NCI-H526 (cell line): ENCODE data around the gene YWHAQ.

Experiments
- DNase-seq, 2 experiments: peaks; one replicate each; lab custom pipeline; 2025; lab: John Stamatoyannopoulos, UW

YWHAQ gene

DNA sequence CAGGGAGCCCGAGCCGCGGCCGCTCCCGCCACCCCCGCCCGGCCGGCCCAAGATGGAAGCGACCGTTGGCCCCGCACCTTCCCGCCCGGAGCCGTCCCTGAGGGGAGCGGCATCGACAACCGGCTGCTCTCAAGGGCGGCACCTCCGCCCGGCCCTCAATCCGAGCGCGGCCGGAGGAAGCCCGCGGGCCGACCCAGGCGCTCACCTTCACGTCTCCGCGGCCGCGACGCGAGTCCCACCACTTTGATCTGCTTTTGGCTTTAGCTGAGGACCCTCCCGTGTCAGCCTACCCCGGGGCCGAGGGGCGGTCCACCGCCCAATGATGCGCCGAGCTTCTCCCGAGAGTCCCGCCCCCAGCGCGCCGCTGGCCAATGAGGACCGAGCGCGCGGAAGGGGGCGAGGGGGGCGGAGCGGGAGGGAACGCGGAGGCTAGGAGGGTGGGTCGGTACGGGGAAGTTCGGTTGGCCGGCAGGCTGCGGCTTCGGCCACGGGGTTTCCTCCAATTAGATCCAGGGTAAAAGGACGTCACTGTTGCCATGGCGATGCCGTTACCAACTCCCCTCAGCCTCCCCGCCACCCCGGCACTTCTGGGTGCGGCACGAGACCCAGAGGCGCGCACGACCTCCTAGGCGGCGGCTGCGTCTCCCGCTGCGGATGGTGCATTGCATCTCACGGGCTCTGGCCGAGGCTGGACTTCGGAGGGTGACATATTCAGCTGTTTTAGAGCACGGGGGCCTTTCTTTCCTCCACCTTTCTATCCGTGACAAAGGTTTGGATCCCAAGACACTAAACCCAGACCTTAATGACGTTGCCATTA, at the start of gene YWHAQ:
YWHAQ (minus strand) TSS at position 262 of the 817 bp plus-strand sequence. CDS start 545 bp downstream, outside the sequence.
- peak; percentile 98 to 99 for DNase-seq

DNA sequence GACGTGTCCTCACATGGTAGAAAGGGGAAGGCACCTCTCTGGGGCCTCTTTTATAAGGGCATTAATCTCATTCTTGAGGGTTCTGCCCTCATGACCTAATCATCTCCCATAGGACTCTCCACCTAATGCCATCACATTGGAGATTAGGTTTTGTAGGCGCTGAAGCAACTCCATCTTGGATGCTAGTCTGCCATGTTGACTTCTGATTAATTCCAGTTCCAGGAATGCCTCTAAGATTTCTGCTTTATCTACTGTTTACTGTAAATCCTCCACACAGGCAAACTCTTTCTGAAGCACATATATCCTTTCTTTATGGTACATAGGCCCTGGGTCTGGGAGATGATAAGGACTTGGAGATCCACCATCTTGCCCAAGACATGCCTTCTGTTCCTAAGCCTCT, 49.3 kb upstream of the YWHAQ start:
- DNase-seq = no peak

DNA sequence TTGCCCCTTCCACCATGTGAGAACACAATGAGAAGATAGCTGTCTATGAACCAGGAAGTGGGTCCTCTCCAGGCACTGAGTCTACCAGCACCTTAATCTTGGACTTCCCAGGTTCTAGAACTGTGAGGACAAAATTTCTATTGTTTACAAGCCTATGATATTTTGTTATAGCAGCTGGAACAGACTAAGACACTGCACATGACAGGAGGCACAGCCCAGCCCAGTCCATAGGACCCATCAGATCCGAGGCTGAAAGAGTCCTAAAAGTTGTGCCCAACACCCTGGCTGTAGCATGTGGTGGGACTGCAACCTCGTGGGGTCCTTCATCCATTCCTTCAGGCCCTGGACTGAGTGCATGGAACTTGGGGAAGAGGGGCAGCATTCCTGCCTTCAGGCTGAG, 48.4 kb upstream of the YWHAQ start:
- DNase-seq = no peak

DNA sequence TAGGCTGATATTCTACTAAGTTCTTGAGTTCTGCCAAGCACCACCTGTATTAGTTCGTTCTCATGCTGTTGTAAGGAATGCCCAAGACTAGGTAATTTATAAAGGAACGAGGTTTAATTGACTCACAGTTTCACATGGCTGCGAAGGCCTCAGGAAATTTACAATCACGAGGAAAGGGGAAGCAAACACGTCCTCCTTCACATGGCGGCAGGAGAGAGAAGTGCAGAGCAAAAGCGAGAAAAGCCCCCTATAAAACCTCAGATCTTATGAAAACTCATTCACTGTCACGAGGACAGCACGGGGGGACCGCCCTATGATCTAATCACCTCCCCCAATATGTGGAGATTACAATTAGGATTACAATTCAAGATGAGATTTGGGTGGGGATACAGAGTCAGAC, 47.7 kb upstream of the YWHAQ start:
- no peak for DNase-seq

DNA sequence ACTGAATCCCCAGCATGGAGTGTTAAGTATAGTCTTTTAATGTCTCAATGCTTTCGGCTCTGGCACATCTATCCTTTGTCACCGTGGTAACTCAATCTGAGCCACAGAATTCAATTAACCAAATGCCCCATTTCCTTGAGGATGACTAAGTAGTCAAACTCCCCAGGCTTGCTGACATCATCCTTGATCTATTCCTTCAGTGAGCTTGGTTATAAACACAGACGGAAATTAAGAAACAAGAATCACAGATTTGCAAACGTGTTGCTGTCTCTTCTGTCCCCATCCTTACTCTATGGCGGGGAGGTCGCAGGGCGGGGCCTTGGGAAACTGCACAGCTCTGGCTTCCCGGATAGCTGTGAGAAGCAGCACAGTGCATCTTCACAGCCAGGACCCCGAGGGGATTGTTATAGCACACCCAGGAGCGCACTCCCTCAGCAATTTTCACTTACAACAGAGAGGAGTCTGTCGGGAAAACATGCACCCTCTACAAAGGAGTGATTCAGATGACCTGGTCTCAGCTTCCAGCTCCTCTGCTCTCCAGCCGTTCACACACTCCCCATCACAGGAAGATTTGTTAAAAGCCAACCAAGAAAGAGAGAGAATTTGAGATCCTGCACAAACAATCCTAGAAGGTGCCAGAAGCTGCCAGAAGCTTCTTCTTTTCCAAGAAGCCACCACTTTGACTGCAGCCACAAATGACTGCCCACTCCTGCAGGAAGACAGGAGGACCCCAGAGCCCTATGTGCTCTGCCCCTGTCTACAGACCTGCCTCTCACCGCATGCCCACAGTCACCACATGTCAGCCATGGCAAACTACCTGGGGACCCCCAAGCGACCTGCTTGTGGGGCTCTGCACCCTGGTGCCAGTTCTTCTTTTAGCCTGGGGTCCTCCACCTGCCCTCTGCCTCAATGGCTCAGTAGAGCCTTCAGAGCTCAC, 44.9 kb upstream of the YWHAQ start:
- DNase-seq = no peak

DNA sequence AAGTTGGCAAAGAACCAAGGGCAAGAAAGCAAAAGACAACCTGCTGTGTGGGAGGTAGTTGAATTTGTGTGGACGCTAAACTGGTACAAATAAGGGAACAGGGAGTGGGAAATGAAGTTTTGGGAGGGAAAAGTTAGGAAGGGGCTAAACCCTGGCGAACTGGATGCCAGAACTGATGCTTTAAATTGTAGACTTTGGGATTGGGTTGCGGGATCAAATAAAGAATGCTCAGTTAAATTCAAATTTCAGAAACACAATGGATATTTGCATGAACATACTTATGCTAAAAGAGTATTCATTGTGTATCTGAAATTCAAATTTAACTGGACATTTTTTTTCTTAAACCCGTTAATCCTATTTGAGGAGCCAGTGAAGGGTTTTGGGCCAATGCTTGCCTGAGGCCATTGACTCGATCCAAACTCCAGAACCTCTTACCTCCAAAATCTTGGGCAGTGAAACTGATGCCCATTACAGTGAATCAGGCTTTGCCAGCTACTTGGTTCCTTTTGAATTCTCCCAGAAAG, 44.2 kb upstream of the YWHAQ start:
- peak; percentile 15 to 19 for DNase-seq

DNA sequence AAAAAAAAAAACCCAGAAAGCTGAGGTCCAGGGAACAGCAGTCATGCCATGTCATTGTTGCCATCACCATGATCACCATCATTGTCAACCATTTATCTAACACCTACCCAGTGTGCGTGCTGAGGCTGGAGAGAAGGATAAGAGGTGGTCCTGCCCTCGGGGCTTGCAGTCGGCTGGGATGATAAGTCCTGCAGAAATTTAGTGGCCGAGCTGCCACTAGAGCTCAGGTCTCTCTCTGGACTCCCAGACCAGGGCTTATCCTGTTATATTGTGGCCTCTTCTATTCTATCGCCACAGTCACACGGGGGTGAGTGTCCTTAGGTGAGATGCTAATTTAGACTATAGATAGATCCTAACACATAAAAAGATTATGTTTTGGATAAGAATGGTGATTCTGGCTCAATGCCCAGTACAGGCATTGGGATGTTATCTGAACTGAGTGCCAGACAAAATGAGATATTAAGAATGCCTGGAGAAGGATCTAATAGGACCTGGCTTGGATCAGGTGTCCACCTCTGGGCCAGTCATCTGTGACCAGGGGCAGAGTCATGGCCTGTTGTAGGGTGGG, 43.2 kb upstream of the YWHAQ start:
- DNase-seq = no peak

DNA sequence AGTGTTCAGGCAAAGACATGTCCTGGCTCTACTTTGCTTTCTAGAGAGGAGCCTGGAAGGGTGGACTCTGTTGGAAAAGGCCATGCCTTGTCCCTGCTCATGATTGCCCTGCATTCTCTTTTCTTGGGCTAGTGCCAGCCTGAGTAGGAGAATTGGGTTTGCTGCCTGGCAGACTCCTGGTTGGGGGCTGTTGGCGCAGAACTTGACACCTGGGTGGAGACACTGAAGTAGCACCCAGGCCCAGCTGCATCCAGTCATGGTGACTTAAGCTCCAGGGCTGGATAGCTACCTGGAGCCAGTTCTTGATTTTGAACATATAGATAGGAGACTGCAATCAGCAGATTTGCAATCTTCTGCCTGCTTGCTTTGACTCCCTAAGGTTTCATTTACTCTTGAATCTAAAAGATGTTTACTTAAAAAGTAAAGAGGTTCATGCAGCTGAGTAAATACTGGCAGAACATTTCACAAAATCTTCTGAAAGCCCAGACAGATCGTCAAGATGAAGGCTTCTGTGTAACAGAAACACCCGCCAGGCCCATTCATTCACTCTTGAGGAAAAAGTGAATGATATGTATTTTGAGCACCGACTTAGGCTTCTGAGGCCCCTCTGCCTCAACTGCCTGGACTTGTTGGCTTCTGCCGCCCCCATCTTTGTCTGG, 38.0 kb upstream of the YWHAQ start:
- DNase-seq = no peak

DNA sequence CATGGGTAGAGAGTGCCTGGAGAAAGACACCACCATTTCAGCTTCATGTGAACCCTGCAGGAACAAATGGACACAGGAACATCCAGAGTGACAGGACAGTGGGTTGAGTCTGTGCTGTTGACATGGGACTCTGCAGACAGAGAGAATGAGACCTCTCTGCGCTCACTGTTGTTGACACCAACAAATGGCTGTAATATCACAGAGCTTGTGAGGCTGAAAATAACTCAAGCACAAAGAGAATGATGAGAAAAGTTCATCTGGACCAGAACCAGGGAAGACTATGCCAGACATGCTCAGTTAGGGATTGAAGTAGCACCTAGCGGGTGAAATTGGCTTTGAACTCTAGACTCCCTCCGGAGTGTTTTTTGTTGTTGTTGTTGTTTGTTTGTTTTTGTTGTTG, 37.0 kb upstream of the YWHAQ start:
- DNase-seq = no peak

DNA sequence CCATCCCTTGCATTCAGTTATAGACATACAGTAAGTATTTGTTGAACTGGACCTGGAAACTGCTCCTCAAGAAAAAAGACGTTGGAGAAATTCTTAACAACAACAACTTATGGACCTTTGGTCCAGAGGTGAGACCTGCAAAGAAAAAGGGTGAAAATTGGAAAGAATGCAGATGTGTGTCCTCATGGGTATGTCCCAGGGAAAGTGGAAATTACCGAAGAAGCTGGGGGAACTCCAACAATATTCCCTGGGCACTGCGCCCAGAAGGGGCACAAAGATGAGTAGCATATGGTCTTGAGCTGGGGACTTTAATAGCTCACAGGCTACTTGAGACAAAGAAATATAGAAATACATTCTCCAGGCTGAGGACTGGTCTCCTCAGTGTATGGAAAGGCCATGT, 35.5 kb upstream of the YWHAQ start:
- DNase-seq = no peak

DNA sequence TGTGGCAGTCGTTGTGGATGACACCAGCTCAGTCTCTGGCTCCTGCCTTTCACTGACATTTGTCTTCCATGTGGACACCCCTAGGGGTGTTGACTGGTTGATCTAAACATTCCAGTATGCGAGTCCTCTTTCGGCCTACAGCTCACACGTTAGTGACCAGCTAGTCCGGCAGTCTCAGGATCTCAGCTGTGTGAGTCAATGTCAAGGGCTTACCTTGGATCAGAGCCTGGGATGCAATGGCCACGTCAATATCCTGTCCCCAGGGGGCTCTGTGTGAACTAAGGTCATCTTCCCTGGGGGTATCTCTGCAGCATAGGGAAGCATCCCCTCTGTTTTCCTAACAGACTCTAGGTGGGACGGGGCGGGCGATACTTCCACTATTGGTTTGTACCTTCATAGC, 35.1 kb upstream of the YWHAQ start:
- no peak for DNase-seq

DNA sequence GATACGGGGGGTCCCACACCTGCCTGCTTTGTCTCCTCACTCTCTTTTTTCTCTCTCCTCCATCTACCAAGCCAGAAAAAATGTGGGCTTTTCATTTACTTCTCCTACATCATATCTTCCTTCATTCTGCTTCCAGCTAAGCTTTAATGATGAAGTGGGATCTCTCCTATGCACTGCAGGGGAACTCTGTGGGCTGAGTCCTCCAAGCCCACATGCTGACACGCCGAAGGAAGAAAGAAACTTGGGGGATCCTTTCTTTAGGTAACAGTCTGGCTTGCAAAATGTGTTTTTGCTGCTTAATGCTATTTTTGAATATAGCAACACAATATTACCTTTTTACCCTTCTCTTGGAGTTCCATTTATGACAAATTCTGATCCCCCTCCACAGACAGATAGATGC, 33.6 kb upstream of the YWHAQ start:
- DNase-seq = no peak

DNA sequence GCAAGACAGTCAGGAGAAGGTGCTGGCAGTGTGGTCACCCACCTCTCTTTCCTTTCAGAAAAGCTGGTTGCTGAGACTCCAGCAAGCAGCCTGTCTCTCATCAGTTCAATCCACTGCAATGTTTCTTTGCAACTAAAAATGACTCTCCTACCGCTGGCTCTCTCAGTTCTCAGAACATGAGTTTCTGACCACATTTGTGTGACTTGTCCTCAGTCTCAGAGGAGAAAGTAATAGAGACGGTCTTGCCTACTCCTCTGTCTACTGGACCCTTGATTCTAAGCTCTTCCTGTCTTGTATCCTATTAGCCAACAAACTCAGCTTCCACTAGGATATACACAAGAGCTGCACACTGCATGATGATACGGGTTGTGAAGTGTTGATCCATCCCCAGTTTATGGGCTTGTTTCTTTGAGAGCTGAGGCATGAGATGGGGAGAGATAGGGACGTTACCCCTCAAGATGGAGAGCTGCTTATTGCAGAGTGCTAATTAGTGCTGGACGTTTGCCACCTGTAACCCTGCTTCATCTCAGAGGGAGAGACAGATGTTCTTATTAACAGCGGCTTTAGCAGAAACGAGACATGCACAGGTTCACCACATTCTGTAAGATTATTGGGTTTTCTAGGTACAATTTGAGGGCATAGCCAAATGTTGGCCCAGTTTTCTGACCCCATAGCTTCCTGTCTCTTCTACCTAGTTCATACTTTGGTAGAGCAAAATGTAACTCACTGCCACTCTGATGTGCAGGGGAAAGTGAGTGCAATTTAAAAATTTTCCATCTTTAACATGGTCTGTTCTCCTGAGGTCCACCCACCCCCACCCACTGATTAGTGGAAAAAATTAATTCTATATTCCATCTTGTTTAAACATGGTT, 32.4 kb upstream of the YWHAQ start:
- no peak for DNase-seq

DNA sequence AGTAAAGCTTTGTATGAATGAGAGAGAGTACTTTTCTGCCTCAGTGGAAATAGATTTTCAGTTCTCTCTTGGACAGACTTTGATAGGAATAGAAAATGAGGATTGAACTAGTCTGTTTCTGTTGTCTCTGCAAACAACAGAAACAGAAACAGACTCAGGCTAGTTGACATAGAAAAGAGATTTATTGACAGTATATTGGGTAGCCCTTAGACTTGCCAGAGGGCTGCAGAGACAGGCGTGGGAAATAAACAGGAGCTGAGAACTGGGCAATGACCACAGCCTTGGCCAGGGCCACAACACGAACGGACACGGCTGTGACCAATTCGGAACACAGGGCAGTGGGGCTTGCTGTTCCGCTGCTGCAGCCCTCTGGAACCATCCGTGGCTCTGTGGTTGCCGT, 30.5 kb upstream of the YWHAQ start:
- no peak for DNase-seq

DNA sequence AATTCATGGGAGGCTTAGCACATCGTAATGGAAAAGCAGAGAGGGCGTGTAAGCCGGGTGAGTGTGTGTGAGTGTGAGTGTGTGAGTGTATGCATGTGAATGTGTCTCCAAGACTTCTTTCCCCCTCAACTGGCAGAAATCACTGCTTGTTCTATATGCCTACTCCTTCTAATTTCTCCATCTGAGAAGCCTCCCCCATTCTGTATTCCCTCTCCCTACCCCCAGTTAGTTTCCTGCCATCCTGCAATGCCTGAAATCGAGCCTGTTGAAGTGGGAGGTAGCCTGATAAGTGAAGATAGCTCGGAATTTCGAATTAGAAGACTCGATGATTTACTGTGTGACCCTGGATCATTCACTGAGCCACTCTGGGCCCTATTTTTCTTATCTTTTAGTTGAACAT, 30.0 kb upstream of the YWHAQ start:
- no peak for DNase-seq

DNA sequence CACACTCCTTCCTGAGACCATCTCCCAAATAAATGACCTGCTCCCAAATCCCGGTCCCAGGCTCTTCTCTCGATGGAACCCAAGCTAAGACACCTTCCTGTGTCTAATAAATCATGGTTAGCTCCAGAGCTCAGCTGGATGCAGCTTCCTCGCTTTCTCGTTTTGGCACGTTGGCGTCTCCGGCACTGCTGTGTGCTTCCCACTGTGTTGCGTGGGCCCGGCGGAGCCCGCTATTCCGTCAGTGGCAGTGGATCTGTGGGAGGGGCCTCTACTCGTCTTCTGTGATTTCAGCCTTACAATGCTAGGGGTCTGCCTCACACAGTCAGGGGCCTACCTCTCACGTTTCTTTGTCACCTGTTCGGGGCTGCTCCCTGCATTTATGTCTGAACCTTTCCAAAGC, 29.4 kb upstream of the YWHAQ start:
- DNase-seq = no peak

DNA sequence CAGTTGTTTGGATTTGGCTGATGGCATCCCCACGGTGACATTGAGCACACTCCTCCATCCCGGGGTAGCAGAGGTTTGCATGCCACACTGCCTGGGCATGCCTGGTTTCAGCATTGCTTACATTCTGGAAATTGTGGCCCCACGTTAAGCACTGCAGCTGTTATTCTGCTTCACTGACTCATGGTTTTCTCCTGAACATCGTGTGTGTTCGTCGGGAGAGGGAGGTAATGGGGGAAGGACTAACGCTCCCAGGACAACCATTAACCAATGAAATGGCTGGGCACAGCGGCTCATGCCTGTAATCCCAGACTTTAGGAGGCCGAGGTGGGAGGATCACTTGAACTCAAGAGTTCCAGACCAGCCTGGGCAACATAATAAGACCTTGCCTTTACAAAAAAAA, 28.2 kb upstream of the YWHAQ start:
- no peak for DNase-seq

DNA sequence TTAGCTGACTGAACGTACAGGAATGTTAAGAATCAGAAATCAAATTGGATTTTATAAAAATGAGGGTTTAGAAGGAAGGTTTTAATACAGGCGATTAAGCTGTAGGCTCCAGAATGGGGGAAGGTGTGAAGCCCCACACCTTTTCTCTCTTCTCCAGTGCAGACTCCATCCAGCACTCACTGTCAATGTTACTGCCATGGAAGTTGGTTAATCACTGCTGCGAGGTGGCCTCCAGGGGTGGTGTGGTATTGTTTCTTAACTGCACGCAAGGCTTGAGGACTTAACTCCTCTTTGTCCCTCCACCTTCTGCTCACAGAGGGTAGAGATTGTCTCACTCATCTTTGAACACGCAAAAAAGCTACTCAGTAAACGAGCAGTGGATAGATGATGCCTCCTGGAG, 26.9 kb upstream of the YWHAQ start:
- DNase-seq = no peak

DNA sequence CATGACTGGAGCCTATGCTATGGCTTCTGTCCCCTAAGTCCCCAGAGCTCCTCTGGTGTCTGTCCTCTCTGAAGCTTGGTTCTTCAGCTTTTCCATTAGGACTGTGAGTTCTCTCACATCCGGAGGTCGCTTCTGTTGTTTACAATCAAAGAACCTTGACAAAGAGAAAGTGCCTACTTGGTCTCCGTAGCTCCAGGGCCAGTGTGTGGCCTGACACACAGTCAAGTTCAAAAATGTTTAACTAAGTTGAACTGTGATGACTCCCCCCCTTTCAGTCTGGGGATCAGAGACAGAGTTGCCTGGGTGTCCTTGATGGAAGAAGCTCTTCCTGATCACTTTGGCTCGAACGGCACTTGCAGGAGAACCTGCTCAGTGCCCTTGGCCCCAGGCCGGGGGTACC, 26.3 kb upstream of the YWHAQ start:
- DNase-seq = no peak

DNA sequence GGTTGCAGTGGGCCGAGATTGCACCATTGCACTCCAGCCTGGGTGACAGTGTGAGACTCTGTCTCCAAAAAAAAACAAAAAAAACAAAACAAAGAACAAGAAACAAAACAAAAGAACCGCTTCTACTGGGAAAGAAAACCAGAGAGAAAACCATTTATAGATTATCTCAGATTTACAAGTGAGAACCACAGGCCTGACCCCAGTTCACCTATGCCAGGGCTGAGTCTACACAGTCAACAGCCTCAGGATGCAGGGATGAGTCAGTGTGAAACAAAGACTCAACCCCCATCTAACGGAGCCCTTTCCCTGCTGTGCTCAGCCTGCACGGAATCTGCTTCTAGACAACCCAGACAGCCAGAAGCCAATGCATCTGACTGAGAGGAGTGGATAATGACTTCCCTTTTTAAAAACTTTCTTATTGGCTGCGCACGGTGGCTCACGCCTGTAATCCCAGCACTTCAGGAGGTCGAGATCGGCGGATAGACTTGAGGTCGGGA, 25.5 kb upstream of the YWHAQ start:
- no peak for DNase-seq
